Measurements from ENCODE around the gene CBFA2T2.

CBFA2T2 gene

GRCh38 chr20:33659341-33660034, 169.6 kb downstream of the CBFA2T2 start:
- no peak for TF ChIP-seq CTCF (IDR thresholded peaks at IDR 0.05; ENCODE audit: insufficient read depth, low read length, poor library complexity, severe bottlenecking)
- no peak for DNase-seq (ENCODE audit: extremely low read depth, insufficient read length)
- Histone ChIP-seq H3K36me3 (ENCODE audit: control insufficient read depth, insufficient read depth, low read length) (0 out of 2 replicates have a peak, but pooled peaks cover 4% of the 10 kb centered on the region), H3K27me3 (replicated peaks; ENCODE audit: control insufficient read depth, insufficient read depth, low read length) (no peaks in the 10 kb centered on the region), H3K4me3 (replicated peaks; ENCODE audit: low read depth, low read length) (no peak overlapping the region)

- TF ChIP-seq CTCF (IDR thresholded peaks at IDR 0.05; ENCODE audit: insufficient read depth, low read length, poor library complexity, severe bottlenecking): no peak
- Histone ChIP-seq H3K36me3 (ENCODE audit: control insufficient read depth, insufficient read depth, low read length) (0 out of 2 replicates have a peak, but pooled peaks cover 4% of the 10 kb centered on the region), H3K27me3 (replicated peaks; ENCODE audit: control insufficient read depth, insufficient read depth, low read length) (no peaks in the 10 kb centered on the region), H3K4me3 (replicated peaks; ENCODE audit: low read depth, low read length) (no peak overlapping the region)
- no peak for DNase-seq (ENCODE audit: extremely low read depth, insufficient read length)
These were observed 170.3 kb downstream of the CBFA2T2 start for GRCh38 chr20:33660035-33660684.

- TF ChIP-seq CTCF (IDR thresholded peaks at IDR 0.05; ENCODE audit: insufficient read depth, low read length, poor library complexity, severe bottlenecking): no peak
- no peak overlapping the region for H3K4me3 ChIP-seq (replicated peaks; ENCODE audit: low read depth, low read length)
- 0 out of 2 replicates have a peak, but pooled peaks cover 4% of the 10 kb centered on the region for H3K36me3 ChIP-seq (ENCODE audit: control insufficient read depth, insufficient read depth, low read length)
- no peaks in the 10 kb centered on the region for H3K27me3 ChIP-seq (replicated peaks; ENCODE audit: control insufficient read depth, insufficient read depth, low read length)
- DNase-seq (ENCODE audit: extremely low read depth, insufficient read length): no peak
These were observed 170.8 kb downstream of the CBFA2T2 start for GRCh38 chr20:33660685-33661058.

- Histone ChIP-seq H3K27me3 (replicated peaks; ENCODE audit: control insufficient read depth, insufficient read depth, low read length) (no peaks in the 10 kb centered on the region), H3K36me3 (ENCODE audit: control insufficient read depth, insufficient read depth, low read length) (0 out of 2 replicates have a peak, but pooled peaks cover 4% of the 10 kb centered on the region), H3K4me3 (replicated peaks; ENCODE audit: low read depth, low read length) (peak within 1 kb of the TSS; percentile 73)
- DNase-seq (ENCODE audit: extremely low read depth, insufficient read length): no peak
- TF ChIP-seq CTCF (IDR thresholded peaks at IDR 0.05; ENCODE audit: insufficient read depth, low read length, poor library complexity, severe bottlenecking): no peak
These were observed 172.3 kb downstream of the CBFA2T2 start, which contains the start of gene C20orf144 for GRCh38 chr20:33662172-33662571. Gene C20orf144 (plus strand): TSS chr20:33662327. CDS start chr20:33662346, 19 bp downstream.

GRCh38 chr20:33663161-33664084, 173.5 kb downstream of the CBFA2T2 start:
- 0 out of 2 replicates have a peak, but pooled peaks cover 2% of the 10 kb centered on the region for H3K36me3 ChIP-seq (ENCODE audit: control insufficient read depth, insufficient read depth, low read length)
- no peak for TF ChIP-seq CTCF (IDR thresholded peaks at IDR 0.05; ENCODE audit: insufficient read depth, low read length, poor library complexity, severe bottlenecking)
- peak overlapping the region; percentile 73 for H3K4me3 ChIP-seq (replicated peaks; ENCODE audit: low read depth, low read length)

More at GRCh38 chr20:33663161-33664084, 173.5 kb downstream of the CBFA2T2 start:
- H3K27me3 ChIP-seq (replicated peaks; ENCODE audit: control insufficient read depth, insufficient read depth, low read length): no peaks in the 10 kb centered on the region
- peak; percentile 89 for DNase-seq (ENCODE audit: extremely low read depth, insufficient read length)

Data from GM06990 (cell line).